SIG-M5 treated with dmso at 0.1 percent for 504 hours (cell line): ENCODE results near the gene KLF2.

Experiments
- DNase-seq: peaks from one replicate; lab custom pipeline; 2025; ENCODE audit not compliant: unreplicated experiment; lab: John Stamatoyannopoulos, UW

Gene KLF2

GRCh38 chr19:16375157-16375935 is 50.7 kb downstream of the KLF2 start:
- no peak for DNase-seq

DNA sequence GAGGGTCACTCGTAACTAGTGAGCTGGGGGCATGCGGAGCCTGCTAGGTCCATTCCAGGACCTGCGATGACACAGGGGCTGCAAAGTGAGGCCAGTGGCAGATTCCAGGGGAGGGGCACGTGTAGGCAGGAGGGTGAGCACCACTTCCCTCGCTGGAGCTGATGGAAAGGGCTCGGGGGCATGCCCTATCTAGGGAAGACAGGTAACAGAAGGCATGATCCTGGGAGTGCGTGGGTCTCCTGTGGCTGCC is 51.2 kb downstream of the KLF2 start:
- no peak for DNase-seq

DNA sequence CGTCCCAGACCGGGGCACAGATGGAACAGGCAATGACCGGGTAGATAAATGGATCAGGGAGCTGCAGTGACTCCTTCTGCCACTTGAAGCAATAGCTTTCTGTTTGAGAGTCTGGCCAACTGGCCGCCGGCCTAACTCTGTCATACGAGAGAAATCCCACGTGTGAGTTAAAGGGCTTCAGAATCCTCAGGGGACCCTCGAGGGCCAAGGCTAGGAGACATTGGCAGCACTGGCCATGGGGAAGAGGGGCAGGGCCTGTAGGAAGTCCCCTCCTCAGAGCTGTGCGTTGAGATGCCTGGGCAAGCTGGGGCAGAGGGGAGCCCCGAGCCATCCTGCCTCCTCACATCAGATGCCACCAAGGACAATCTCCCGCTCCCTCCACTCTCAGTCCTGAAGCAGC is 51.6 kb downstream of the KLF2 start:
- DNase-seq = no peak

DNA sequence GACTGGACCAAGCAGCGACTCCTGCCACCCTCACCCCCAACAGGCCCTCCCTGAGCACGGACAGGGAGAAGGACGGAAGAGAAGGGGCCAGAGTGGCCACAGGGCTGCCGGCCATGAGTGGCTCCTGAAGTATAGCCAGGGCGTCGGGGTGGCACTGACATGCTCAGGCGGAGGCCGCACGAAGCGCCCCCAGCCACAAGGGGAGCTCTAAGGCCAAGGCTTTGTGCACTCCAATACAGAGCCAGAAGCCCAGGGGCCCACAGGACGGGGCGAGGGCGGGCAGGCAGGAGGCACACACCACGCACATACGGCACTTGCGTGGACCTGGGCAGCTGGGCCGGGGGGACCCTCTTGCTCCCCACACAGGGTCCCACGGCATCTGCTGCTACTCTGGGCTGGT is 52.0 kb downstream of the KLF2 start:
- no peak for DNase-seq

- no peak for DNase-seq
Observed at GRCh38 chr19:16377521-16377920, 52.9 kb downstream of the KLF2 start.
